Measurements from ENCODE around the gene OR12D2.

DNA sequence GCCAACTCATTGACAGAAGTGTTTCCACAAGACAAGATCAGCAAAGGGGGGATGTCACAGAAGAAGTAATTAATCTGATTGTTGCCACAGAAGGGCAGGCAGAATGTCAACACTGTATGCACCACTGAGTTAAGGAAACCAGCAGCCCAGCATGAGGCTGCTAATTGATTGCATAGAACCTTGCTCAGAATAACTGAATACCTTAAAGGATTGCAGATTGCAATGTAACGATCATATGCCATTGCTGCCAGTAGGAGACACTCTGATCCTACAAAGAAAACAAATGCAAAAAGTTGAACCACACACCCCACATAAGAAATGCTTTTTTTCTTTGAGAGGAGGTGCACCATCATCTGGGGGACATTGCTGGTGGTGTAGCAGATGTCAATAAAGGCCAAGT, 39.8 kb upstream of the OR12D2 start:
- TF ChIP-seq CTCF (IDR thresholded peaks at IDR 0.05), result no peak
- TF ChIP-seq POLR2A (IDR thresholded peaks at IDR 0.05), result no peak
- TF ChIP-seq EP300 (IDR thresholded peaks at IDR 0.05), result no peak
- no peak for TF ChIP-seq POLR2AphosphoS5 (IDR thresholded peaks at IDR 0.05)
